ENCODE measurements around the gene MANF.

GRCh38 chr3:51362476-51362875, 22.6 kb upstream of the MANF start:
- TF ChIP-seq CTCF (IDR thresholded peaks at IDR 0.05) (no peak), POLR2AphosphoS5 (IDR thresholded peaks at IDR 0.05) (no peak), POLR2A (IDR thresholded peaks at IDR 0.05) (no peak)
